Spleen (tissue), 3 donors: ENCODE results near the gene SORCS3.

Experiments used
- POLR2A ChIP-seq, 3 donors: fragments of 450-650 bp; IDR thresholded peaks; one replicate each; pipeline ENCODE4 v1.5.1; 2017; ENCODE audit warnings: antibody characterized with exemption in 3 of 3, mild to moderate bottlenecking in 1 of 3
- POLR2AphosphoS5 ChIP-seq, 3 donors: sonication (generic); formaldehyde crosslinking; IDR thresholded peaks; one replicate each; pipeline ENCODE4 v1.5.1; 2017; ENCODE audit warnings: antibody characterized with exemption in 3 of 3

DNA sequence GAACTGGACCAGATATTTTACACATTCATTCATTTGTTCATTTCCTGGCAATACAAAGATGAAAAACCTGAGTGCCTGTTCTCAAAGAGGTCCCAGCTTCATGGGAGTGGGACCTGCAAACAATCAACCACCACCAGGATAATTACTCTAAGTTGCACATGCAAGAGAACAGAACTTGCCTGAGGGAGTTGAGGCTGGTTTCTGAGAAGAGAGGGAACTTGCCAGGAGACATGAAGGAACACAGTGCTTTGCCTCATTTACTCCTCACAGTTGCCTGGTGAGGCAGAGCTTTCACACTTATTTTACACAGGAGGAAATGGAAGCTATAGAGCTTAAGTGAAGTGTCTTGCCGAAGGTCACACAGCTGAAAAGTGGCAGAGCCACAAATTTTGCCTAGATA is 170.1 kb downstream of the SORCS3 start:
- TF ChIP-seq POLR2AphosphoS5 (IDR thresholded peaks at IDR 0.05) (no peak), POLR2A (IDR thresholded peaks at IDR 0.05) (no peak)
